SK-N-SH (cell line): ENCODE measurements around the gene UGT1A10. TPM values are rescaled to one million over a fixed set of nuclear protein-coding genes. Genes with fewer than 3 reads are reported as not detected.
"Not testable (repeated sequence)": the region's sequence is repeated elsewhere in the genome, so short reads cannot be mapped to it uniquely, and the experiment has no call there.

ENCODE experiments used
- CTCF ChIA-PET: fragments of 300-600, 350-600 bp; formaldehyde crosslinking; extraction: SDS; loops from one replicate; lab custom pipeline; 2021; lab: Yijun Ruan, JAX
- POLR2A ChIA-PET: fragments of 350-600 bp; sonication (Branson Sonifier 250); formaldehyde crosslinking; extraction: SDS; loops from one replicate; lab custom pipeline; 2020; ENCODE audit warnings: antibody characterized with exemption, inconsistent platforms; lab: Yijun Ruan, JAX
- DNase-seq: peaks from one replicate; pipeline ENCODE4 v3.0.0; 2012
- H2AFZ ChIP-seq: fragments of 200-600 bp; sonication (generic); 2 replicates; pipeline ENCODE4 v1.8.1; 2016; ENCODE audit warnings: antibody characterized with exemption, mild to moderate bottlenecking, low read depth
- H3F3A ChIP-seq: fragments of 200-600 bp; sonication (generic); replicated peaks from 2 replicates; pipeline ENCODE3; 2016; ENCODE audit warnings: antibody characterized with exemption, mild to moderate bottlenecking; ENCODE audit not compliant: insufficient read depth
- H3K27ac ChIP-seq, 2 experiments: fragments of 200-500 bp in 1 of 2; fragments of 200-600 bp in 1 of 2; sonication (Bioruptor generic) in 1 of 2; sonication (generic), shearing (Covaris generic) in 1 of 2; 2 replicates each; pipeline versions ENCODE4 v1.5.1 to v1.6.1; 2014 to 2016; ENCODE audit warnings: low read depth in 2 of 2, inconsistent platforms in 1 of 2, low read length in 1 of 2, mild to moderate bottlenecking in 1 of 2, mixed read lengths in 1 of 2
- H3K27me3 ChIP-seq: fragments of 200-600 bp; sonication (generic), shearing (Covaris generic); 2 replicates; pipeline ENCODE4 v1.6.1; 2016; ENCODE audit warnings: mixed run types; ENCODE audit not compliant: insufficient read depth
- H3K36me3 ChIP-seq, 2 experiments: fragments of 200-500 bp in 1 of 2; fragments of 200-600 bp in 1 of 2; sonication (Bioruptor generic) in 1 of 2; sonication (generic) in 1 of 2; replicated peaks in 1 of 2; 2 replicates each; pipeline versions ENCODE3 to v1.5.1; 2014 to 2016; ENCODE audit warnings: low read length in 1 of 2, mild to moderate bottlenecking in 1 of 2; ENCODE audit not compliant: insufficient read depth in 2 of 2, control insufficient read depth in 1 of 2
- H3K4me1 ChIP-seq, 2 experiments: fragments of 200-500 bp in 1 of 2; fragments of 200-600 bp in 1 of 2; sonication (Bioruptor generic) in 1 of 2; sonication (generic), shearing (Covaris generic) in 1 of 2; 2 replicates each; pipeline versions ENCODE4 v1.5.1 to v1.6.1; 2014 to 2016; ENCODE audit warnings: low read depth in 1 of 2, low read length in 1 of 2, mixed run types in 1 of 2; ENCODE audit not compliant: insufficient read depth in 2 of 2, control insufficient read depth in 1 of 2
- H3K4me2 ChIP-seq: fragments of 200-600 bp; sonication (generic), shearing (Covaris generic); 2 replicates; pipeline ENCODE4 v1.6.1; 2017; ENCODE audit warnings: mixed run types
- H3K4me3 ChIP-seq, 2 experiments: fragments of 200-500 bp in 1 of 2; fragments of 200-600 bp in 1 of 2; sonication (Bioruptor generic) in 1 of 2; sonication (generic), shearing (Covaris generic) in 1 of 2; 2 replicates each; pipeline versions ENCODE4 v1.5.1 to v1.8.1; 2014 to 2016; ENCODE audit warnings: low read depth in 2 of 2, inconsistent platforms in 1 of 2, low read length in 1 of 2, mild to moderate bottlenecking in 1 of 2, mixed read lengths in 1 of 2, moderate library complexity in 1 of 2
- H3K79me2 ChIP-seq: fragments of 200-600 bp; sonication (generic); 2 replicates; pipeline ENCODE4 v1.8.1; 2017; ENCODE audit warnings: mild to moderate bottlenecking; ENCODE audit not compliant: insufficient read depth
- H3K9ac ChIP-seq: fragments of 200-600 bp; sonication (generic); 2 replicates; pipeline ENCODE4 v1.6.1; 2017; ENCODE audit warnings: mixed run types
- H3K9me2 ChIP-seq: fragments of 200-600 bp; sonication (generic); 2 replicates; pipeline ENCODE4 v1.6.1; 2017; ENCODE audit warnings: mixed run types
- H3K9me3 ChIP-seq: fragments of 200-600 bp; sonication (generic); 2 replicates; pipeline ENCODE4 v1.6.1; 2017; ENCODE audit warnings: mixed run types, mild to moderate bottlenecking, moderate library complexity
- H4K20me1 ChIP-seq: fragments of 200-600 bp; sonication (generic); 2 replicates; pipeline ENCODE4 v1.6.1; 2017; ENCODE audit warnings: mild to moderate bottlenecking, mixed run types; ENCODE audit not compliant: insufficient read depth
- ELF1 ChIP-seq: IDR thresholded peaks from 2 replicates; pipeline ENCODE4 v1.4.0; 2012
- FOSL2 ChIP-seq: IDR thresholded peaks from 2 replicates; pipeline ENCODE4 v1.4.0; 2012; ENCODE audit warnings: low read depth, mild to moderate bottlenecking, moderate library complexity, borderline replicate concordance
- FOXJ3 ChIP-seq: sonication (generic); formaldehyde crosslinking; IDR thresholded peaks from 2 replicates; pipeline ENCODE4 v1.5.1; 2020; ENCODE audit warnings: mild to moderate bottlenecking, missing genetic modification reagents
- FOXM1 ChIP-seq: IDR thresholded peaks from 2 replicates; pipeline ENCODE4 v1.4.0; 2012; ENCODE audit warnings: low read depth, mild to moderate bottlenecking
- GABPA ChIP-seq: IDR thresholded peaks from 2 replicates; pipeline ENCODE4 v1.4.0; 2012; ENCODE audit warnings: low read depth, mild to moderate bottlenecking
- GATA2 ChIP-seq: sonication (generic); formaldehyde crosslinking; IDR thresholded peaks from 2 replicates; pipeline ENCODE4 v1.5.0; 2020; ENCODE audit warnings: mild to moderate bottlenecking, missing genetic modification reagents
- NRF1 ChIP-seq: IDR thresholded peaks from 2 replicates; pipeline ENCODE4 v1.6.1; 2012; ENCODE audit warnings: low read depth, mild to moderate bottlenecking, low read length
- RCOR1 ChIP-seq: fragments of 150-350 bp; IDR thresholded peaks from 2 replicates; pipeline ENCODE4 v1.6.1; 2017; ENCODE audit warnings: antibody characterized with exemption, low read length
- RXRA ChIP-seq: IDR thresholded peaks from 2 replicates; pipeline ENCODE4 v1.4.0; 2012; ENCODE audit warnings: low read depth, mild to moderate bottlenecking, borderline replicate concordance
- SIN3A ChIP-seq: IDR thresholded peaks from 2 replicates; pipeline ENCODE4 v1.6.1; 2012; ENCODE audit warnings: low read depth, mild to moderate bottlenecking, low read length, moderate library complexity, borderline replicate concordance
- TCF12 ChIP-seq: IDR thresholded peaks from 2 replicates; pipeline ENCODE4 v1.4.0; 2012
- YY1 ChIP-seq: IDR thresholded peaks from 2 replicates; pipeline ENCODE4 v1.4.0; 2012; ENCODE audit warnings: low read depth, mild to moderate bottlenecking
- WGBS: methylation state at CpG from one replicate; pipeline ENCODE4 v1.1.6; 2017; ENCODE audit warnings: low lambda C conversion rate; 5-methylcytosine and 5-hydroxymethylcytosine counted together
- polyA plus RNA-seq, 3 experiments: library from polyadenylated mRNA; depleted of rRNA; stranded (reverse); fragments of >200 nt; gene quantifications; 2 replicates each; pipeline ENCODE4 v1.2.3, GENCODE V29; 2012
- TF ChIP-seq, protein P1 (sequence below): IDR thresholded peaks from 2 replicates; pipeline ENCODE4; 2012
- TF ChIP-seq, protein P2 (sequence below): IDR thresholded peaks from 2 replicates; pipeline ENCODE4 v1.4.0; 2012; ENCODE audit warnings: low read depth
- TF ChIP-seq, protein P3 (sequence below): IDR thresholded peaks from 2 replicates; pipeline ENCODE4 v1.4.0; 2012; ENCODE audit warnings: low read depth, borderline replicate concordance
- TF ChIP-seq, protein P4 (sequence below): IDR thresholded peaks from 2 replicates; pipeline ENCODE4 v1.6.1; 2012; ENCODE audit warnings: mild to moderate bottlenecking, low read depth, low read length, moderate library complexity
- TF ChIP-seq, protein P5 (sequence below): fragments of 200-600 bp; sonication (generic); IDR thresholded peaks from 2 replicates; pipeline ENCODE4 v1.6.1; 2017; ENCODE audit warnings: antibody characterized with exemption, mild to moderate bottlenecking, moderate library complexity

Gene UGT1A10
- polyA plus RNA-seq, 1 of the 3 experiments (the other 2 are of a cell fraction), result not detected

DNA sequence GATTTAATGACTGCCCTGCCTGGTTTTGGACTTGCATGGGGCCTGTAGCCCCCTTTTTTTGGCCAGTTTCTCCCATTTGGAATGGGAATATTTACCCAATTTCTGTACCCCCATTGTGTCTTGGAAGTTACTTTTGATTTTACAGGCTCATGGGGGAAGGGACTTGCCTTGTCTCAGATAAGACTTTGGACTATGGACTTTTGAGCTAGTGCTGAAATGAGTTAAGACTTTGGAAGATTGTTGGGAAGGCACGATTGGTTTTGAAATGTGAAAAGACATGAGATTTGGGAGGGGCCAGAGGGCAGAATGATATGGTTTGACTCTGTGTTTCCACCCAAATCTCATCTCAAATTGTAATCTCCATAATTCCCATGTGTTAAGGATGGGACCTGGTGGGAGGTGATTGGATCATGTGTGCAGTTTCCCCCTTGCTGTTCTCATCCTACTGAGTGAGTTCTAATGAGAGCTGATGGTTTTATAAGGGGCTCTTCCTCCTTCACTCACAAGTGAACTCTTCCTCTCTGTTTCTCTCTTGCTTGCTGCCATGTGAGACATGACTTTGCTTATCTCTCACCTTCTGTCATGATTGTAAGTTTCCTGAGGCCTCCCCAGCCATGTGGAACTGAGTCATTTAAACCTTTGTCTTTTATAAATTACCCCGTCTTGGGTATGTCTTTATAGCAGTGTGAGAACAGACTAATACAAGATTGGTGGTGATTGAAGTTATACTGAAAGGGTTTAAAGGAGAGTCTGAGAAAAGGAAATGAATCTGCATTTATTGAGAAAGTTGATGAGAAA lies 115.2 kb downstream of the UGT1A10 start:
- H3K9ac ChIP-seq, H3K36me3 ChIP-seq, H3K27me3 ChIP-seq, H3K4me3 ChIP-seq, H3K9me2 ChIP-seq, H3K79me2 ChIP-seq, DNase-seq, H3K27ac ChIP-seq, POLR2A ChIA-PET, H3F3A ChIP-seq, CTCF ChIA-PET, H3K4me1 ChIP-seq, H4K20me1 ChIP-seq, H3K9me3 ChIP-seq, H3K4me2 ChIP-seq, H2AFZ ChIP-seq: not testable (repeated sequence)
- WGBS, result 29% methylated on average over 2 of the region's 2 CpGs

DNA sequence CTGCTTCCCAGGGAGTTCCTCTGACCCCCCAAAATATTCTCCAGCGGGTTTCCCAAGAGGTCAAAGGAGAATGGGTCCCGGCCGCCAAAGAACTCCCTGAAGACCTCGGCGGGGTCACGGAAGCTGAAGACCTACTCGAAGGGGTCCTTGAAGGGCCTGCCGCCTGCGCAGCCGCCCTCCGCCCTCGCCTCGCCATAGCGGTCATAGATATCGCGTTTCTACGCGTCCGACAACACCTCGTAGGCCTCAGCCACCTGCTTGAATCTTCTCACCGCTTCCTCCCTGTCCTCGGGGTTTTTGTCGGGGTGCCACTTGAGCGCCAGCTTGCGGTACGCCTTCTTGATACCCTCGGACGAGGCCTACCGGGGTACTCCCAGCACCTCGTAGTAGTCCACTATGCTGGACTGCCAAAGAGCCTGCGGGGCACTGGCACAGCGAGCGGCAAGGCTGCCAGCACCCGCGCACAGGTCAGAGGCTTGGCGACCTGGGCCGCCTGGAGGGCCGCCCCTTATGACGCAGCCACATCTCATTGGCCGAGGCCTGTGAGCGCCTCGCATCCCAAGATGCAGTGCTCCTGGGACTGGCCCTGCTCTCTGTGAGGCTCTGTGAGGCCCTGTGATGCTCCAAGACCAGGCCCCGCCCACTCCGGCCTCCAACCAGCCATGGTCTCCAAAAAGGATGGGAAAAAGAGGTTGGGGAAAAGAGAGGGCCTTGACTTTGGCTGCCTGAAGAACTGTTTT lies 118.8 kb downstream of the UGT1A10 start:
- Histone ChIP-seq H3K4me1 (no peaks in the 10 kb centered on the region), H3K9ac (no peak overlapping the region), H3K27me3 (no peaks in the 10 kb centered on the region), H3F3A (no peaks in the 10 kb centered on the region), H3K27ac (no peak overlapping the region), H3K79me2 (no peaks in the 10 kb centered on the region), H3K4me2 (no peak overlapping the region), H4K20me1 (no peaks in the 10 kb centered on the region), H2AFZ (no peak overlapping the region), H3K9me2 (no peaks in the 10 kb centered on the region), H3K9me3 (no peaks in the 10 kb centered on the region), H3K36me3 (no peaks in the 10 kb centered on the region), H3K4me3 (no peak overlapping the region)
- WGBS, result 82% methylated on average over 26 of the region's 44 CpGs
- DNase-seq, result no peak
- POLR2A ChIA-PET, result no interaction called here
- CTCF ChIA-PET, result no interaction called here
- TF ChIP-seq NRF1 (no peak), YY1 (no peak), RCOR1 (no peak), FOXM1 (no peak), GATA2 (no peak), RXRA (no peak), ELF1 (no peak), GABPA (no peak), FOSL2 (no peak), TCF12 (no peak), SIN3A (no peak), FOXJ3 (CRISPR knock-in tag) (no peak)
- TF ChIP-seq, protein P1, sequence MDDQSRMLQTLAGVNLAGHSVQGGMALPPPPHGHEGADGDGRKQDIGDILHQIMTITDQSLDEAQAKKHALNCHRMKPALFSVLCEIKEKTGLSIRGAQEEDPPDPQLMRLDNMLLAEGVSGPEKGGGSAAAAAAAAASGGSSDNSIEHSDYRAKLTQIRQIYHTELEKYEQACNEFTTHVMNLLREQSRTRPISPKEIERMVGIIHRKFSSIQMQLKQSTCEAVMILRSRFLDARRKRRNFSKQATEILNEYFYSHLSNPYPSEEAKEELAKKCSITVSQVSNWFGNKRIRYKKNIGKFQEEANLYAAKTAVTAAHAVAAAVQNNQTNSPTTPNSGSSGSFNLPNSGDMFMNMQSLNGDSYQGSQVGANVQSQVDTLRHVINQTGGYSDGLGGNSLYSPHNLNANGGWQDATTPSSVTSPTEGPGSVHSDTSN, result no peak
- TF ChIP-seq, protein P2, sequence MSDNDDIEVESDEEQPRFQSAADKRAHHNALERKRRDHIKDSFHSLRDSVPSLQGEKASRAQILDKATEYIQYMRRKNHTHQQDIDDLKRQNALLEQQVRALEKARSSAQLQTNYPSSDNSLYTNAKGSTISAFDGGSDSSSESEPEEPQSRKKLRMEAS, result no peak
- TF ChIP-seq, protein P3, sequence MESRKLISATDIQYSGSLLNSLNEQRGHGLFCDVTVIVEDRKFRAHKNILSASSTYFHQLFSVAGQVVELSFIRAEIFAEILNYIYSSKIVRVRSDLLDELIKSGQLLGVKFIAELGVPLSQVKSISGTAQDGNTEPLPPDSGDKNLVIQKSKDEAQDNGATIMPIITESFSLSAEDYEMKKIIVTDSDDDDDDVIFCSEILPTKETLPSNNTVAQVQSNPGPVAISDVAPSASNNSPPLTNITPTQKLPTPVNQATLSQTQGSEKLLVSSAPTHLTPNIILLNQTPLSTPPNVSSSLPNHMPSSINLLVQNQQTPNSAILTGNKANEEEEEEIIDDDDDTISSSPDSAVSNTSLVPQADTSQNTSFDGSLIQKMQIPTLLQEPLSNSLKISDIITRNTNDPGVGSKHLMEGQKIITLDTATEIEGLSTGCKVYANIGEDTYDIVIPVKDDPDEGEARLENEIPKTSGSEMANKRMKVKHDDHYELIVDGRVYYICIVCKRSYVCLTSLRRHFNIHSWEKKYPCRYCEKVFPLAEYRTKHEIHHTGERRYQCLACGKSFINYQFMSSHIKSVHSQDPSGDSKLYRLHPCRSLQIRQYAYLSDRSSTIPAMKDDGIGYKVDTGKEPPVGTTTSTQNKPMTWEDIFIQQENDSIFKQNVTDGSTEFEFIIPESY, result no peak
- TF ChIP-seq, protein P4, sequence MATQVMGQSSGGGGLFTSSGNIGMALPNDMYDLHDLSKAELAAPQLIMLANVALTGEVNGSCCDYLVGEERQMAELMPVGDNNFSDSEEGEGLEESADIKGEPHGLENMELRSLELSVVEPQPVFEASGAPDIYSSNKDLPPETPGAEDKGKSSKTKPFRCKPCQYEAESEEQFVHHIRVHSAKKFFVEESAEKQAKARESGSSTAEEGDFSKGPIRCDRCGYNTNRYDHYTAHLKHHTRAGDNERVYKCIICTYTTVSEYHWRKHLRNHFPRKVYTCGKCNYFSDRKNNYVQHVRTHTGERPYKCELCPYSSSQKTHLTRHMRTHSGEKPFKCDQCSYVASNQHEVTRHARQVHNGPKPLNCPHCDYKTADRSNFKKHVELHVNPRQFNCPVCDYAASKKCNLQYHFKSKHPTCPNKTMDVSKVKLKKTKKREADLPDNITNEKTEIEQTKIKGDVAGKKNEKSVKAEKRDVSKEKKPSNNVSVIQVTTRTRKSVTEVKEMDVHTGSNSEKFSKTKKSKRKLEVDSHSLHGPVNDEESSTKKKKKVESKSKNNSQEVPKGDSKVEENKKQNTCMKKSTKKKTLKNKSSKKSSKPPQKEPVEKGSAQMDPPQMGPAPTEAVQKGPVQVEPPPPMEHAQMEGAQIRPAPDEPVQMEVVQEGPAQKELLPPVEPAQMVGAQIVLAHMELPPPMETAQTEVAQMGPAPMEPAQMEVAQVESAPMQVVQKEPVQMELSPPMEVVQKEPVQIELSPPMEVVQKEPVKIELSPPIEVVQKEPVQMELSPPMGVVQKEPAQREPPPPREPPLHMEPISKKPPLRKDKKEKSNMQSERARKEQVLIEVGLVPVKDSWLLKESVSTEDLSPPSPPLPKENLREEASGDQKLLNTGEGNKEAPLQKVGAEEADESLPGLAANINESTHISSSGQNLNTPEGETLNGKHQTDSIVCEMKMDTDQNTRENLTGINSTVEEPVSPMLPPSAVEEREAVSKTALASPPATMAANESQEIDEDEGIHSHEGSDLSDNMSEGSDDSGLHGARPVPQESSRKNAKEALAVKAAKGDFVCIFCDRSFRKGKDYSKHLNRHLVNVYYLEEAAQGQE, result no peak
- TF ChIP-seq, protein P5, sequence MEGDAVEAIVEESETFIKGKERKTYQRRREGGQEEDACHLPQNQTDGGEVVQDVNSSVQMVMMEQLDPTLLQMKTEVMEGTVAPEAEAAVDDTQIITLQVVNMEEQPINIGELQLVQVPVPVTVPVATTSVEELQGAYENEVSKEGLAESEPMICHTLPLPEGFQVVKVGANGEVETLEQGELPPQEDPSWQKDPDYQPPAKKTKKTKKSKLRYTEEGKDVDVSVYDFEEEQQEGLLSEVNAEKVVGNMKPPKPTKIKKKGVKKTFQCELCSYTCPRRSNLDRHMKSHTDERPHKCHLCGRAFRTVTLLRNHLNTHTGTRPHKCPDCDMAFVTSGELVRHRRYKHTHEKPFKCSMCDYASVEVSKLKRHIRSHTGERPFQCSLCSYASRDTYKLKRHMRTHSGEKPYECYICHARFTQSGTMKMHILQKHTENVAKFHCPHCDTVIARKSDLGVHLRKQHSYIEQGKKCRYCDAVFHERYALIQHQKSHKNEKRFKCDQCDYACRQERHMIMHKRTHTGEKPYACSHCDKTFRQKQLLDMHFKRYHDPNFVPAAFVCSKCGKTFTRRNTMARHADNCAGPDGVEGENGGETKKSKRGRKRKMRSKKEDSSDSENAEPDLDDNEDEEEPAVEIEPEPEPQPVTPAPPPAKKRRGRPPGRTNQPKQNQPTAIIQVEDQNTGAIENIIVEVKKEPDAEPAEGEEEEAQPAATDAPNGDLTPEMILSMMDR, result no peak
